Caco-2 (cell line): ENCODE results near the gene AP4M1. TPM values are rescaled to one million over a fixed set of nuclear protein-coding genes. Genes with fewer than 3 reads are reported as not detected.
A peak's percentile ranks its signal among the peaks of the same experiment; 100 is the strongest.

Experiments
- BruUV-seq: library from RNA; stranded (reverse); fragments of 400-500 nt; replicated peaks from 2 replicates; lab custom pipeline; 2021; lab: Mats Ljungman, UMichigan
- CTCF ChIA-PET: fragments of 300-600 bp; sonication (Branson Sonifier 250); formaldehyde crosslinking; loops from one replicate; lab custom pipeline; 2022; ENCODE audit warnings: antibody characterized with exemption; lab: Charles Lee
- POLR2A ChIA-PET: fragments of 300-600 bp; sonication (Branson Sonifier 250); formaldehyde crosslinking; loops from one replicate; lab custom pipeline; 2022; ENCODE audit warnings: antibody characterized with exemption; lab: Charles Lee
- DNase-seq, 2 experiments: peaks; one replicate each; pipeline versions ENCODE4 v3.0.0 to v3.0.0-alpha.2; 2020 to 2022
- H3K27me3 ChIP-seq: replicated peaks from 2 replicates; pipeline ENCODE4 v1.6.0; 2011; ENCODE audit warnings: low read length; ENCODE audit not compliant: control insufficient read depth, insufficient read depth
- H3K36me3 ChIP-seq: 2 replicates; pipeline ENCODE4 v1.5.1; 2011; ENCODE audit warnings: low read length; ENCODE audit not compliant: control insufficient read depth, insufficient read depth
- H3K4me1 ChIP-seq: fragments of 250-450 bp; sonication (Bioruptor Pico); 2 replicates; pipeline ENCODE4 v1.5.1; 2020; ENCODE audit warnings: mild to moderate bottlenecking
- H3K4me3 ChIP-seq: 2 replicates; pipeline ENCODE4 v1.5.1; 2011; ENCODE audit warnings: low read depth, mild to moderate bottlenecking, control low read depth, low read length
- H3K9me3 ChIP-seq: fragments of 250-450 bp; sonication (Bioruptor Pico); 2 replicates; pipeline ENCODE4 v1.5.1; 2020; ENCODE audit warnings: mild to moderate bottlenecking, moderate library complexity
- H3K27ac Mint-ChIP-seq: one replicate; pipeline ENCODE4 v1.8.0; 2022; ENCODE audit warnings: mixed read lengths; ENCODE audit not compliant: unreplicated experiment
- H3K27me3 Mint-ChIP-seq: one replicate; pipeline ENCODE4 v1.8.0; 2022; ENCODE audit warnings: mixed read lengths; ENCODE audit not compliant: insufficient read depth, unreplicated experiment
- H3K36me3 Mint-ChIP-seq: one replicate; pipeline ENCODE4 v1.8.0; 2022; ENCODE audit warnings: mild to moderate bottlenecking, mixed read lengths; ENCODE audit not compliant: insufficient read depth, unreplicated experiment
- H3K4me1 Mint-ChIP-seq: one replicate; pipeline ENCODE4 v1.8.0; 2022; ENCODE audit warnings: low read depth, mixed read lengths; ENCODE audit not compliant: unreplicated experiment
- H3K4me3 Mint-ChIP-seq: one replicate; pipeline ENCODE4 v1.8.0; 2022; ENCODE audit warnings: mild to moderate bottlenecking, moderate library complexity, mixed read lengths; ENCODE audit not compliant: unreplicated experiment
- H3K9me3 Mint-ChIP-seq: one replicate; pipeline ENCODE4 v1.8.0; 2022; ENCODE audit warnings: mixed read lengths; ENCODE audit not compliant: unreplicated experiment
- CTCF ChIP-seq, 2 experiments: fragments of 200-600 bp in 1 of 2; IDR thresholded peaks; 1 replicate in 1 of 2; 2 replicates in 1 of 2; pipeline versions ENCODE4 v1.5.1 to v1.8.0; 2011 to 2022; ENCODE audit warnings: antibody characterized with exemption in 1 of 2, control low read depth in 1 of 2, inconsistent platforms in 1 of 2, low read depth in 1 of 2, low read length in 1 of 2, mild to moderate bottlenecking in 1 of 2, moderate library complexity in 1 of 2; ENCODE audit not compliant: insufficient read depth in 1 of 2, severe bottlenecking in 1 of 2, unreplicated experiment in 1 of 2
- intact Hi-C: fragments of 100-400 bp; cut with micrococcal nuclease; formaldehyde crosslinking; loops from one replicate; pipeline ENCODE4 v1.10.0; 2022; ENCODE audit not compliant: unreplicated experiment
- total RNA-seq: library from RNA; stranded (reverse); gene quantifications from 2 replicates; pipeline ENCODE4 v1.2.3, GENCODE V29; 2022

The AP4M1 gene
- total RNA-seq, 1 experiment from 2014 or later: 16.2 TPM

GRCh38 chr7:100098913-100099312, 2.5 kb upstream of the AP4M1 start:
- Mint-ChIP-seq H3K4me3 (peak overlapping the region; percentile 95), H3K27me3 (no peaks in the 10 kb centered on the region), H3K36me3 (peaks cover 99% of the 10 kb centered on the region), H3K4me1 (peaks cover 23% of the 10 kb centered on the region), H3K27ac (peak overlapping the region; percentile 99), H3K9me3 (no peaks in the 10 kb centered on the region)
- no peak for TF ChIP-seq CTCF (IDR thresholded peaks at IDR 0.05; ENCODE audit: insufficient read depth in 1 of 2, low read depth in 1 of 2, low read length in 1 of 2, severe bottlenecking in 1 of 2, unreplicated experiment in 1 of 2)
- no peaks in the 10 kb centered on the region for H3K27me3 ChIP-seq
- H3K36me3 ChIP-seq: peaks cover 13% of the 10 kb centered on the region
- intact Hi-C loops: no loop called here
- no peaks in the 10 kb centered on the region for H3K9me3 ChIP-seq
- no peak overlapping the region for H3K4me3 ChIP-seq
- BruUV-seq: no TSS peak
- CTCF ChIA-PET: no interaction called here
- DNase-seq: no peak
- peaks cover 5% of the 10 kb centered on the region; the same call in 1 of the 2 replicates for H3K4me1 ChIP-seq
- POLR2A ChIA-PET: no interaction called here

GRCh38 chr7:100099452-100099851, 2.0 kb upstream of the AP4M1 start:
- POLR2A ChIA-PET: no interaction called here
- H3K36me3 ChIP-seq: peaks cover 13% of the 10 kb centered on the region

GRCh38 chr7:100100420-100101015, 925 bp upstream of the AP4M1 start:
- no TSS peak for BruUV-seq
- Histone ChIP-seq H3K9me3 (no peaks in the 10 kb centered on the region), H3K4me1 (peaks cover 5% of the 10 kb centered on the region; the same call in 1 of the 2 replicates), H3K4me3 (peak overlapping the region; percentile 93), H3K27me3 (no peaks in the 10 kb centered on the region), H3K36me3 (peaks cover 12% of the 10 kb centered on the region)
- Mint-ChIP-seq H3K27ac (peak overlapping the region; percentile 99), H3K27me3 (no peaks in the 10 kb centered on the region), H3K4me3 (peak overlapping the region; percentile 95), H3K4me1 (peaks cover 23% of the 10 kb centered on the region), H3K36me3 (peaks cover 85% of the 10 kb centered on the region), H3K9me3 (no peaks in the 10 kb centered on the region)
- peak; percentile 97 for DNase-seq
- TF ChIP-seq CTCF (IDR thresholded peaks at IDR 0.05; ENCODE audit: insufficient read depth in 1 of 2, low read depth in 1 of 2, low read length in 1 of 2, severe bottlenecking in 1 of 2, unreplicated experiment in 1 of 2): no peak
- ChIA-PET CTCF (interaction anchor here (0.5 to 2.2 kb wide), 5 partner anchors 11 to 51 kb away, joined by 3 to 8 read pairs (median 4); no protein-coding TSS in a partner anchor), POLR2A (interaction anchor here (0.5 to 2.7 kb wide), 10 partner anchors 13 to 99 kb away, joined by 3 to 23 read pairs (median 8); partner anchors contain the start of genes GPC2, LAMTOR4, MBLAC1 and STAG3)
- intact Hi-C loops: loop anchor here (1.0 to 2.0 kb wide), 3 partner anchors 12 to 25 kb away; partner anchors contain the start of genes COPS6 and ZNF3

More at GRCh38 chr7:100099452-100099851, 2.0 kb upstream of the AP4M1 start:
- H3K27me3 Mint-ChIP-seq: no peaks in the 10 kb centered on the region
- no peaks in the 10 kb centered on the region for H3K9me3 Mint-ChIP-seq
- no peak for TF ChIP-seq CTCF (IDR thresholded peaks at IDR 0.05; ENCODE audit: insufficient read depth in 1 of 2, low read depth in 1 of 2, low read length in 1 of 2, severe bottlenecking in 1 of 2, unreplicated experiment in 1 of 2)
- no peaks in the 10 kb centered on the region for H3K9me3 ChIP-seq
- H3K4me1 ChIP-seq: peaks cover 5% of the 10 kb centered on the region; the same call in 1 of the 2 replicates
- intact Hi-C loops: no loop called here
- H3K4me1 Mint-ChIP-seq: peaks cover 23% of the 10 kb centered on the region
- no peak for DNase-seq
- peak overlapping the region; percentile 93 for H3K4me3 ChIP-seq
- peaks cover 96% of the 10 kb centered on the region for H3K36me3 Mint-ChIP-seq
- CTCF ChIA-PET: no interaction called here
- peak overlapping the region; percentile 99 for H3K27ac Mint-ChIP-seq
- BruUV-seq: no TSS peak
- H3K4me3 Mint-ChIP-seq: peak overlapping the region; percentile 95
- no peaks in the 10 kb centered on the region for H3K27me3 ChIP-seq
